Naive thymus-derived CD8-positive, alpha-beta T cell (primary cell): ENCODE measurements around the gene ARL14. TPM values are rescaled to one million over a fixed set of nuclear protein-coding genes. Genes with fewer than 3 reads are reported as not detected.
A peak's percentile ranks its signal among the peaks of the same experiment; 100 is the strongest.

Experiments used
- ATAC-seq, 2 donors: fragments of 150-1000 bp; cut with Tn5 transposase in 1 of 2; sonication (Bioruptor Pico), chemical (Tn5 transposase) in 1 of 2; 1 replicate in 1 of 2; 2 replicates in 1 of 2; pipeline ENCODE4 v1.10.0; 2021; ENCODE audit warnings: mild to moderate bottlenecking in 2 of 2, moderate library complexity in 2 of 2
- POLR2A ChIA-PET: fragments of 350-600 bp; sonication (Branson Sonifier 250); formaldehyde crosslinking; loops from one replicate; lab custom pipeline; 2021; ENCODE audit warnings: antibody characterized with exemption; lab: Charles Lee
- DNase-seq, 10 donors: peaks; one replicate each; pipeline versions ENCODE4 v3.0.0 to v3.0.0-alpha.2; 2020 to 2022
- H3K27ac Mint-ChIP-seq, 10 donors: one replicate each; pipeline ENCODE4 v1.8.0; 2020 to 2022; ENCODE audit warnings: mild to moderate bottlenecking in 10 of 10, mixed read lengths in 10 of 10, moderate library complexity in 4 of 10, inconsistent platforms in 1 of 10
- H3K27me3 Mint-ChIP-seq, 5 donors: one replicate each; pipeline ENCODE4 v1.8.0; 2021 to 2022; ENCODE audit warnings: mixed read lengths in 5 of 5
- H3K36me3 Mint-ChIP-seq, 3 donors: one replicate each; pipeline ENCODE4 v1.8.0; 2020 to 2022; ENCODE audit warnings: mixed read lengths in 3 of 3, mild to moderate bottlenecking in 2 of 3, inconsistent platforms in 1 of 3
- H3K4me1 Mint-ChIP-seq, 4 donors: one replicate each; pipeline ENCODE4 v1.8.0; 2021 to 2022; ENCODE audit warnings: mixed read lengths in 4 of 4
- H3K4me3 Mint-ChIP-seq, 10 donors: one replicate each; pipeline ENCODE4 v1.8.0; 2020 to 2022; ENCODE audit warnings: mild to moderate bottlenecking in 10 of 10, mixed read lengths in 10 of 10, moderate library complexity in 6 of 10, inconsistent platforms in 1 of 10
- H3K9me3 Mint-ChIP-seq, 9 donors: one replicate each; pipeline ENCODE4 v1.8.0; 2020 to 2022; ENCODE audit warnings: mixed read lengths in 9 of 9, mild to moderate bottlenecking in 3 of 9, inconsistent platforms in 1 of 9, moderate library complexity in 1 of 9
- polyA plus RNA-seq, 3 donors: library from polyadenylated mRNA; unstranded; fragments of 300-500 nt; fragmentation: Illumina TruSeq; gene quantifications; one replicate each; pipeline ENCODE4 v1.2.3, GENCODE V29; 2021
- total RNA-seq, 8 experiments: library from RNA in 2 of 8; stranded (reverse) in 2 of 8; gene quantifications; one replicate each; pipeline ENCODE4 v1.2.3 and lab custom pipeline; 2021 to 2026

The ARL14 gene
- total RNA-seq (not detected), polyA plus RNA-seq (not detected), total RNA-seq (lab: John Stamatoyannopoulos, UW) (0 reads per million in 6 experiments)

DNA sequence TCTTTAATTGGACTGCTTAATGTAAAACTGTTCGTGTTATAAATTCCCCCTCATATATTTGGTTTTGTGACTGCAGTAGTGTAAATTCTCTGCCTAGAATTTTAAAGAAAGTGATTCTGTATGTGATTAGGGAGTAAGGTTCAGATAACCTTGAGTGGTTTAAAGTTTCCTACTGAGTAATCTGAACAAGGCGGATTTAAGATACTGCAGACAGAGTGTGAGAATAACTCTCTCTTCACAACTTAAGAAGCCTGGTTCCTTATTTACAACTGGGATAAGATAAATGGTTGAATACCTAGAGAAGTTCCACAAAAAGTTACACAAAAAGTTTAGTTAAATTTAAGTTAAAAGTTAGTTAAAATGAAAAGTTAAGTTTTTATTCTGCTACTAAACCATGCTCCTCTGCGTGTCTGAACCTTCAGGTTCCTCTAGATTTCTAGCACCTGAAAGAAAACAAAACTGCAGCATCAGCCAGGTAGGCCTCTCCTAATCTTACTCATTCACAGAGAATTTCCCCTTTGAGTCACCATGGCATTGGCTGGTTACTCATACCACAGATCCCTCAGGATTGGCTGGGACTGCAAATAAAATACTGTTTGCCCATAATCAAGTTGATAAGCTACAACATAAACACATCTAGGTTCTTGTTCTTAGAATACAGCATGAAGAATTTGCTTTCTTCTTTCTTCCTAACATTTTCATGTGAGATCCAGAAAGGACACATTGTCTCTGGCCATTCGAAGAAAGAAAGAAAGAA is at the start of gene ARL14:
Gene ARL14, plus strand, starts transcription at position 614 of the 757 bp plus-strand sequence. CDS start 187 bp downstream, outside the sequence.
- POLR2A ChIA-PET = no interaction called here
- H3K36me3 Mint-ChIP-seq = no peaks in the 10 kb centered on the region
- H3K4me3 Mint-ChIP-seq = no peak within 1 kb of the TSS
- DNase-seq (no peak), ATAC-seq (no peak)
- no peaks in the 10 kb centered on the region for H3K9me3 Mint-ChIP-seq
- H3K27me3 Mint-ChIP-seq = peaks cover 0 to 8% (median 1%) of the 10 kb centered on the region in 5 donors
- peak within 1 kb of the TSS in 2 of 10 donors; percentile 4 to 17 for H3K27ac Mint-ChIP-seq
- H3K4me1 Mint-ChIP-seq = no peaks in the 10 kb centered on the region

DNA sequence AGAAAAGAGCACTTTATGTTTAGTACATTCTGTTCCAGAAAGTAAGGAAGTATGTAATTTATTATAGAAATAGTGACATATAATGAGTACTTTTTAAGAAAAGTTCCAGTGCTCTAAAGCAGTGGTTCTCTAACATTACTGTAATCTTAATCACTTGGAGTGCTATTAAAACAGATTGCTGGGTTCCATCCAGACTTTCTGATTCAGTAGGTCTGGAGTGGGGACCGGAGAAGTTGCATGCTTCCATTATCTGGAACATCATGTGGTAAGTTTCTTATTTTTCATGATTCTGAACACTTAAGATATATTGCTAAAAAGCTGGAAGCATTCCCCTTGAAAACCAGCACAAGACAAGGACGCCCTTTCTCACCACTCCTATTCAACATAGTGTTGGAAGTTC is 47.5 kb upstream of the ARL14 start:
- POLR2A ChIA-PET = no interaction called here
- H3K36me3 Mint-ChIP-seq = no peaks in the 10 kb centered on the region
- no peak for ATAC-seq
- H3K27me3 Mint-ChIP-seq = peaks cover 0 to 18% (median 9%) of the 10 kb centered on the region in 5 donors
- peaks cover 0 to 1% (median 0%) of the 10 kb centered on the region in 4 donors for H3K4me1 Mint-ChIP-seq
- H3K9me3 Mint-ChIP-seq = no peaks in the 10 kb centered on the region
- H3K4me3 Mint-ChIP-seq = no peak overlapping the region
- DNase-seq = no peak
- no peak overlapping the region for H3K27ac Mint-ChIP-seq

DNA sequence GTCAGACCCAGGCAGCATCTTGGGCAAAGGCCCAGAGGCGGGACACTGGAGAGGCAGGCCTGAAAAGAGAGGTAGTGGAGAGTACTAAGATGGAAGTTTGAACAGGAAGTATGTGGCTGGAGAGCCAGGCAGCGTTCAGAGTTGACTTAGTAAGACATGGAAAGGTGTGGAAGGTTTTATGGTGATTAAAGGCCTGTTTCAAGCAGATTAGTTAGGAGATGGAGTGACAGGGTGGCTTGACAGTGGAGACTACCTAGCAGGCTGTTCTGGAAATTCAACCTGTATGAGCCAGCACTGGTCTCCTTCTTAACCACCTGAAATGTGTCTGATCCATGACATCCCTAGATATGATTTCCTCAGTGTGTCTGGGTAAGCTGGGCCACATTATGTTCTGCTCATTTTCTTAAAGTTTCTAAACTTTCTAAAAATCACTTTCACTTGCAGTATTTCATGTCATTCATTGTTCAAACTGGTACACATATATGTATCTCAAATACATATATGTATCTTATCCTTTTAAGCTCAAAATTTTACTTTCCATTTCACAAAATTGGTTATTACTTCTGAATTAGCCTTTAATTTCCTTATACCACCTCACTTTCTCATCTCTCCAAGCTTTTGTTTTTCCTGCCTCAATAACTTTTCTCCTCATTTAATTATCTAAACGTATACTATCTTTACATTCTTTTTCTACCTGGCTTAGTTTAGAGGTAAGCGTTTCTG is 43.4 kb upstream of the ARL14 start:
- Mint-ChIP-seq H3K4me3 (no peak overlapping the region), H3K36me3 (no peaks in the 10 kb centered on the region), H3K4me1 (peaks cover 0 to 1% (median 0%) of the 10 kb centered on the region in 4 donors), H3K9me3 (no peaks in the 10 kb centered on the region), H3K27me3 (peaks cover 3 to 21% (median 7%) of the 10 kb centered on the region in 5 donors), H3K27ac (no peak overlapping the region)
- no peak for DNase-seq
- ATAC-seq = no peak
- POLR2A ChIA-PET = no interaction called here

DNA sequence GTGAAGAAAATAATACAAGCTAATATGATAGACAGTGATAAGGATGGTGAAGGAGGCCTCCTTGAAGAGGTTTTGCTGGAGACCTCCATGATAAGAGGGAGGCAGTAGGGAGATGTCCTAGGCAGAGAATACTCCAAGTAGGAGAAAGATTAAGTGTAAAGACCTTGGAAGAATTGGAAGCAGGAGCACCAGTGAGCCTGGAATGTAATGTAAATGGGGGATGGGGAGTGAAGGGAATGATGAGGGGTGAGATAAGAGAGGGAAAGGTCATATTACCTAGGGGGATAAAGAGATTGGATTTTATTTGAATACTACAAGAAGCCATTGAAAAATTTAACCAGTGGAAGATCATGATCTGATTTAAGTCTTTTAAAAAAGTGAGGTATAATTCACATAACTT is 41.7 kb upstream of the ARL14 start:
- H3K4me1 Mint-ChIP-seq = peaks cover 0 to 1% (median 0%) of the 10 kb centered on the region in 4 donors
- no peaks in the 10 kb centered on the region for H3K36me3 Mint-ChIP-seq
- DNase-seq = no peak
- H3K4me3 Mint-ChIP-seq = no peak overlapping the region
- POLR2A ChIA-PET = no interaction called here
- H3K27ac Mint-ChIP-seq = no peak overlapping the region
- H3K9me3 Mint-ChIP-seq = no peaks in the 10 kb centered on the region
- ATAC-seq = no peak
- peaks cover 0 to 14% (median 3%) of the 10 kb centered on the region in 5 donors for H3K27me3 Mint-ChIP-seq

GRCh38 chr3:160637086-160637485 is 39.9 kb upstream of the ARL14 start:
- H3K27me3 Mint-ChIP-seq = peaks cover 0 to 10% (median 3%) of the 10 kb centered on the region in 5 donors
- ATAC-seq (no peak), DNase-seq (no peak)
- peaks cover 0 to 1% (median 0%) of the 10 kb centered on the region in 4 donors for H3K4me1 Mint-ChIP-seq
- no peak overlapping the region for H3K27ac Mint-ChIP-seq
- H3K4me3 Mint-ChIP-seq = no peak overlapping the region
- H3K36me3 Mint-ChIP-seq = no peaks in the 10 kb centered on the region
- H3K9me3 Mint-ChIP-seq = no peaks in the 10 kb centered on the region
- POLR2A ChIA-PET = no interaction called here

DNA sequence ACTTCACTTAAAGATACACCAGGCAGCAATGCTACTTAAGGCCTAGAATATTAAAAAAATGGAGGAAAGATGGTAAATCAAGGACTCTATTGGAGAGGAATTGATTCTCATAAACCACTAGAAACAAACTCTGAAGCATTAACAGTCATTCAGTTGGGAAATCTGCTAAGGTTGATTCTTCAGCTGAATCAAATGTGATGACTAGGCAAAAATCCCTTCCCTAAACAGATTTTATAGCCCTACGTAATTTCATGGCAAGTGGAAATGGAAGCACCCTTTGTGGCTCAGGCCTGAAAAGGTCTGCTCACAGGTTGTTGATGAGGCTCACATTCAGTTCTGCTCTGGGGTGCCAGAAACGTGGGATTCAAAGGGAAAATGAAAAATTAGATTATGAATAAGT is 38.8 kb upstream of the ARL14 start:
- H3K4me1 Mint-ChIP-seq = peaks cover 0 to under 1% (median 0%) of the 10 kb centered on the region in 4 donors
- H3K4me3 Mint-ChIP-seq = no peak overlapping the region
- no peak for ATAC-seq
- H3K27ac Mint-ChIP-seq = no peak overlapping the region
- no peaks in the 10 kb centered on the region for H3K9me3 Mint-ChIP-seq
- no peaks in the 10 kb centered on the region for H3K36me3 Mint-ChIP-seq
- POLR2A ChIA-PET = no interaction called here
- H3K27me3 Mint-ChIP-seq = peaks cover 0 to 10% (median 3%) of the 10 kb centered on the region in 5 donors
- DNase-seq = no peak

- Mint-ChIP-seq H3K9me3 (no peaks in the 10 kb centered on the region), H3K36me3 (no peaks in the 10 kb centered on the region), H3K4me3 (no peak overlapping the region), H3K27ac (peak overlapping the region in 1 of 10 donors; percentile 12), H3K4me1 (no peaks in the 10 kb centered on the region), H3K27me3 (peaks cover 0 to 3% (median 0%) of the 10 kb centered on the region in 5 donors)
- ATAC-seq (no peak), DNase-seq (no peak)
- POLR2A ChIA-PET = no interaction called here
Observed at GRCh38 chr3:160641665-160642309, 35.2 kb upstream of the ARL14 start.

DNA sequence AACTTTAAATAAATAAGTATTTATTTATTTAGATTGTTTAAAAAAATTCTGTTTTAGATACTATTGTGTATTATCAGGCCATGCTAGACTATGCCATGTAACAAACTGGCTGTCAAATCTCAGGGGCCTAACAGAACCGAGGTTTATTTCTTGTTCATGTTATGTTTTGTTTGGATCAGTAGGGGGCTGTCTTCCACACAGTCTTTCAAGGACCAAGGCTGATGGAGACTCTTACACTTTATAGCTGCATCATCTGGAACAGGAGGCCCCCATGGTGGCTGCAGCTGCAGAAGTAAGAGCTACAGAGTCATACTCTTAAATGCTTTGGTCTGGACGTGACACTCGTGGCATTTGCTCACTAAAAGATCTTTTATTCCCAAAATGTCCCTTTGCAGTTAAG is 33.0 kb upstream of the ARL14 start:
- Mint-ChIP-seq H3K4me1 (no peaks in the 10 kb centered on the region), H3K27me3 (peaks cover 0 to 3% (median 0%) of the 10 kb centered on the region in 5 donors), H3K36me3 (no peaks in the 10 kb centered on the region), H3K9me3 (no peaks in the 10 kb centered on the region), H3K4me3 (no peak overlapping the region), H3K27ac (no peak overlapping the region)
- DNase-seq = no peak
- no peak for ATAC-seq
- POLR2A ChIA-PET = no interaction called here

DNA sequence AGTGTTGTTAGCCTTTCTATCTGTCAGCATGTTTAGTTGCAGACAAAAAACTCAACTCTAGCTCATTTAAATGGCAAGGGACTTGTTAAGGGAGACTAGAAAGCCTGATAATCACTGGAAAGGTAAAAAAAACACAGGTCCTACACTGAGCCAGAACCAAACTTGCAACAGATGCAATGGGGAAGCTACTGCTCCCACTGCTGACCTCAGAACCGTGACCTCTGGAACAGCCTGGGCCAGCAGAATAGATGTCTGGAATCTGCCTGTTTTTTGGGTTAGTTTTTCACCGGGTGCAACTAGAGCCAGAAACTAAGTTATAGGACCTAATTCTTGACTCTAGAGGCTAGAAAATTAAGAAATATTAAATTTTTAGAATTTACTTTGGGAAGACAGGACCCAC is 32.5 kb upstream of the ARL14 start:
- no peak for DNase-seq
- H3K27ac Mint-ChIP-seq = no peak overlapping the region
- no peak for ATAC-seq
- no peaks in the 10 kb centered on the region for H3K9me3 Mint-ChIP-seq
- H3K36me3 Mint-ChIP-seq = no peaks in the 10 kb centered on the region
- POLR2A ChIA-PET = no interaction called here
- H3K4me3 Mint-ChIP-seq = no peak overlapping the region
- no peaks in the 10 kb centered on the region for H3K4me1 Mint-ChIP-seq
- peaks cover 0 to 3% (median 0%) of the 10 kb centered on the region in 5 donors for H3K27me3 Mint-ChIP-seq

DNA sequence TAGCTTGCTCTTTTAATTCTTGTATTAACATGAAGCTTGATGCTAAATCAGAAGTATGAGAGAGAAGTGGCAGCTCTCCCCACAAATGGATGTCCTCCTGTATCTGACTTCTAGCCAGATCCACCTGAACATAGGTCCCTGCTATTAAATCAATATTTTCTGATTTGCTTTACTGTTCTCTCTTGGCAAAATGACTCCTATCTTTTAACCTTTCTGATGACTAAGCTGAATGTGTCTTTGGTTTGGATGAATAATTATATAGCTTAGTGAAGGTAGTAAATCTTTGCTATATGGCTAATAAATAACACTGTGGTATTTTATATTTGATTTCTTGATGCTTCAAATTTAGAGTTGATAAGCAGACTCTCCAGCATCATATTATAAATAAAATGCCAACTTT is 28.3 kb upstream of the ARL14 start:
- ATAC-seq = no peak
- Mint-ChIP-seq H3K9me3 (no peaks in the 10 kb centered on the region), H3K4me3 (no peak overlapping the region), H3K4me1 (no peaks in the 10 kb centered on the region), H3K27me3 (peaks cover 0 to 6% (median 2%) of the 10 kb centered on the region in 5 donors), H3K27ac (no peak overlapping the region), H3K36me3 (no peaks in the 10 kb centered on the region)
- POLR2A ChIA-PET = no interaction called here
- DNase-seq = no peak

DNA sequence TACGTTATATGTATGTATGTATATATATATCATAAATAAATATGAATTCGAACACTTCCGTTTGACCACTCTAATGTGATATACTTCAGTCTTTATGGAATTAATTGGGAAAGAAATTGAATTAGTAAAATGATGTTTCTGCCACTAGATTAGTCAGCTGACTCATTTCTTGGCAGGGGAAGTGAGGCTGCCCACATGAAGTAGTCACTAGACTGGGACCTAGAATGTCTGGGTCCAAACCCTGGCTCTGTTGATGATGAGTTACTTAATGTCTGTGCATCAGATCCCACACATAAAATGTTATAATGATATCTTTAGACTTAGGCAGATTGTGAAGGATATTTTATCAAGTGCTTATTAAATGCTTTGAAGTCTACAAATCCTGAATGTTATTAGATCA is 27.4 kb upstream of the ARL14 start:
- Mint-ChIP-seq H3K9me3 (no peaks in the 10 kb centered on the region), H3K4me3 (no peak overlapping the region), H3K27me3 (peaks cover 0 to 6% (median 2%) of the 10 kb centered on the region in 5 donors), H3K36me3 (no peaks in the 10 kb centered on the region), H3K4me1 (no peaks in the 10 kb centered on the region), H3K27ac (no peak overlapping the region)
- ATAC-seq = no peak
- DNase-seq = no peak
- POLR2A ChIA-PET = no interaction called here

DNA sequence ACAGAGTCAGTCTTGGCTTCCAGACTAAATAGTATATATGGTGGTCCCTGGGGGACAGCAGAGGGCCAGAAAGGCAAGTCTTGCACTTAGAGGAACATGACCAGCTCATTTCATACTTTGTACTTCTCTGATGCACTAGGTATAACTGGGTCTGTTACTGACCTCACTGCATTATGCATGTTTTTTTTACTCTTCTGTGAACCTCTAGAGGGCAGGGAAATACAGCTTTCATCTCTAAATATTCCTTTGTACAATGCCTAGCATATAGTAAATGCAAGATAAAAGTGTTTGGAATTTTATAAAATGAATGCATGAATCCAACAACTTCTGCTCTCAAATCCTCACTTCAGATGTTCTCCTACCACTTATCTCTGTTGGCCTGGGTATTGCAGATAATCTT is 23.4 kb upstream of the ARL14 start:
- H3K36me3 Mint-ChIP-seq = peaks cover 0 to 5% (median 0%) of the 10 kb centered on the region in 3 donors
- H3K9me3 Mint-ChIP-seq = peaks cover 0 to 5% (median 0%) of the 10 kb centered on the region in 9 donors
- no peak for ATAC-seq
- POLR2A ChIA-PET = no interaction called here
- peaks cover 2 to 12% (median 8%) of the 10 kb centered on the region in 5 donors for H3K27me3 Mint-ChIP-seq
- H3K4me3 Mint-ChIP-seq = no peak overlapping the region
- no peak overlapping the region for H3K27ac Mint-ChIP-seq
- no peak for DNase-seq
- no peaks in the 10 kb centered on the region for H3K4me1 Mint-ChIP-seq

GRCh38 chr3:160660902-160661301 is 16.1 kb upstream of the ARL14 start:
- POLR2A ChIA-PET = no interaction called here
- Mint-ChIP-seq H3K27me3 (peaks cover 3 to 15% (median 5%) of the 10 kb centered on the region in 5 donors), H3K9me3 (peaks cover 0 to 5% (median 0%) of the 10 kb centered on the region in 9 donors), H3K27ac (no peak overlapping the region), H3K4me3 (no peak overlapping the region), H3K36me3 (peaks cover 0 to 5% (median 0%) of the 10 kb centered on the region in 3 donors), H3K4me1 (peaks cover 0 to 5% (median 2%) of the 10 kb centered on the region in 4 donors)
- ATAC-seq (no peak), DNase-seq (no peak)
